HG02981 (cell line): ENCODE results near the gene HDAC3.

Experiments
- ATAC-seq: cut with Tn5 transposase; IDR thresholded peaks from one replicate; pipeline ENCODE4 v1.9.1; 2021; ENCODE audit warnings: mild to moderate bottlenecking, moderate library complexity; ENCODE audit not compliant: unreplicated experiment

Gene HDAC3

DNA sequence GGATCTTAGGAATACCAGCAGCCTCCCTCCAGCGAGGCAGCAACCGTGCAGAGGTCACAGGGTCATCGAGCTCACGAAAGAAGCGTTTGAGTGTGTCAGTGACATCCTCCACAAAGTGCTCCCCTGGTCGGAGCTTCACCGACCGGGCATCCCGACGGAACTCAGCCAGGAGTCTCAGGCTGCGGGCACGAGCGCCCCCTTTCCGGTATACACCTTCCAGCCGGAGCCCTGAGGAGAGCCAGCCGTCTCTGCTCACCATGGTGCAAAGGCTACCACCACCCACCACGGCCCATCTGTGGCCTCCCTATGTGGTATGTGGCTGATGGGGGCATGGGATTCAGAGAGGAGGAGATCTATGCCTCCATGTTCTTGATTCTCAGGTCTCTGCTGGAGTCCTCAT, 25.4 kb upstream of the HDAC3 start:
- no peak for ATAC-seq

DNA sequence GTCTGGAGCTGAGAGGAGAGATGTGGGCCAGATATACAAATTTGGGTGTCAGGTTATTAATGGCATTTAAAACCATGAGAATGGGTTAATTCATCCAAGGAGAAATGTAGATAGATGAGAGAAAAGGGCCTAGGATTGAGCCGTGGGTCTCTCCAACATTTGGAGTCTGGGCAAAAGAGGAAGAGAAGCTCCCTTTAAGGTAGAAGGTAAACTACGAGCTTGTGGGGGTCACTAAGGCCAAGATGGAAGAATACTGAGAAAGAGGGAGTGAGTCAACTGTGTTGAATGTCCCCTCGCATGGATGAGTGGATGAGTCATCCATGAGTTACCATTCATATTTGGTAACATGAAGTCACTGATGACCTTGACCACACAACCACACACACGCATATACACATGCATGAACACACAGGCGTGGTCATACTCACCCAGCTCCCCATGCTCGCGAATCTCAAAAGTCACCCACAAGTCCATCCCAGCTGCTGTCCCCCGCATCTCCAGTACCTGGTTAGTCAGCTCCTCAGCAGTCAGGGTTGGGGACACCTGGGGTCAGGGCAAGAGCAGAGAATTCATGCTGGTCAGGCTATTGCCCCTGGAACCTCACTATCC, 21.4 kb upstream of the HDAC3 start:
- peak; percentile 69 for ATAC-seq

DNA sequence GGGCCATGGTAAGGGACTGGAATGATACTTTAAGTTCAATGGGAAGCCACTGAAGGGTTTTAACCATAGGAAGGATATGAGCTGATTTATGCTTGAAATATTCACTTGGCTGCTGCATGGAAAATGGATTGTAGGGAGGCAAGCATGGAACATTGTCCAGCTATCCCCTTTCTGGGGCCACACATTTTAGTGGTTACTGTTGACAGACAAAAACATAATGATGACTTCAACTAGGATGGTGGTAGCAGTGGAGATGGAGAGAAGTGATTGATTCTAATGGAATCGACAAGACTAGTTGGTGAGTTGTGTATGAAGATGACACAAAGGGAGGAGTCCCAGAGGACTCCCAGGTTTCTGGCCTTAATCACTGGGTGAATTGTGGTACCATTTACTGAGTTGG, 20.8 kb upstream of the HDAC3 start:
- ATAC-seq, result no peak

DNA sequence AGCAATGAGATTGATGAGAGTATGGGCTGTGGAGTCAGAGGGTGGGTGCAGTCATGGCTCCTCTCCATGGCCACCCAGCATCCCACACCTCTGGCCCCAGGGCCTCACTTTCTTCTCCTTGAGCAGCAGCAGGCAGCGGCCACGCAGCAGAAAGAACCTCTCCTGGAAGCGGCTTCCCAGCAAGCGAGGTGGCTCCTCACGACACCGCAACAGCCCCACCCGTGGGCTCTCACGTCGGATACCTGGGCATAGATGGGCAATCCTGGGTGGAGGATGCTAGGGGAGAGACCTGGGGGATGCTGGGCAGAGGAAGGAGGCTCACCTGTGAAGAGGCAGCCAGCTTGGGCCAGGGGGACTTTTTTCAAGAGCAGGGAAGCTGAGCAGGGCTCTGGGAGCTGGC, 19.7 kb upstream of the HDAC3 start:
- ATAC-seq, result no peak

DNA sequence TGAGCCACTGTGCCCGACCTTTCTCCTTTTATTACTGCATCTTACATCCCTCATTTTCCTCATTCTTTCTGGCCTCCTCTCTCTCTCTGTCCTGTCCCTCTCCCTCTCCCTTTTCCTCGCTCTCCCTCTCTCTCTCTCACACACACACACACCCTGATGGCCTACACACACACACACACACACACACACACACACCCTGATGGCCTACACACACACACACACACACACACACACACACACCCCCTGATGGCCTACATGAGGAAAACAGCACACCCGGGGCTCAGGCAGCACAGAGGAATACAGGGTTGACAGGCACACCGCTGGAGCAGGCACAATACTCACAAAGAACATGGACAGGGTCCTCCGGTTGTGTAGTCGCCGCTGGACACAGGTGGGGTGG, 18.4 kb upstream of the HDAC3 start:
- no peak for ATAC-seq

DNA sequence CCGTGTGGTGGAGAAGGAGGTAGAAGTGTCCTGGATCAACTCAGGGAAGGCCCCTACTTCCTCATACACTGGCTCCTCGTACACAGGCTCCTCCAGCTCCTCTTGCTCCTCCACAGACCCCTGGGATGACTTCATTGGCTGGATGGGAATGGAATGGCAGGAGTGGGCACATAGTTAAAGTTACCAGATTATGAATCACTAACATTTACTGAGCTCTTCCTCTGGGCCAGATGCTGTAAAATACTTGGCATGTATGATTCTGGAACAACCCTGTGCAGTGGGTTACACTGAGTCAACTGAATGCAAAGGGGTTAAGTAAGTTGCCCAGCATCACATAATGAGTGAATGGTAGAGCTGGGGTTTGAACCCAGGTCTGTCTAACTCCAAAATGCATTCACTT, 17.6 kb upstream of the HDAC3 start:
- ATAC-seq, result no peak

DNA sequence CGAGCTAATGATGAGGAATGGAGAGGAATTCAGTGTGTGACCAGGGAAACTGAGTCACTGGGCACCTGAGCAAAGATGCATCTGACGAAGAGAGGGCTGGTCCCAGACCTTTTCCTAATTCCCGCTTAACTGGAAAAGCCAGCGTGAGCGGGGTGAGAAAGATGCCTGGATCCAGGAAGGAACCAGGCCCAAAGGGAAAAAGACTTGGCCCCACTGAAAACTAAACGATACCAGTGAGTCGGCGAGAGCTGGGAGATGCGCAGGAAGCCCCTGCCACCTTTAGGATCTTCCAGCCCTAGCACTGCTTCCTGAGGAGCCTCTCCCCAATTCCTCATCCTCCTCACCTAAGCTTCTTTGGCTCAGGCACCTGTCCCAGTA, 15.1 kb upstream of the HDAC3 start:
- ATAC-seq, result no peak

DNA sequence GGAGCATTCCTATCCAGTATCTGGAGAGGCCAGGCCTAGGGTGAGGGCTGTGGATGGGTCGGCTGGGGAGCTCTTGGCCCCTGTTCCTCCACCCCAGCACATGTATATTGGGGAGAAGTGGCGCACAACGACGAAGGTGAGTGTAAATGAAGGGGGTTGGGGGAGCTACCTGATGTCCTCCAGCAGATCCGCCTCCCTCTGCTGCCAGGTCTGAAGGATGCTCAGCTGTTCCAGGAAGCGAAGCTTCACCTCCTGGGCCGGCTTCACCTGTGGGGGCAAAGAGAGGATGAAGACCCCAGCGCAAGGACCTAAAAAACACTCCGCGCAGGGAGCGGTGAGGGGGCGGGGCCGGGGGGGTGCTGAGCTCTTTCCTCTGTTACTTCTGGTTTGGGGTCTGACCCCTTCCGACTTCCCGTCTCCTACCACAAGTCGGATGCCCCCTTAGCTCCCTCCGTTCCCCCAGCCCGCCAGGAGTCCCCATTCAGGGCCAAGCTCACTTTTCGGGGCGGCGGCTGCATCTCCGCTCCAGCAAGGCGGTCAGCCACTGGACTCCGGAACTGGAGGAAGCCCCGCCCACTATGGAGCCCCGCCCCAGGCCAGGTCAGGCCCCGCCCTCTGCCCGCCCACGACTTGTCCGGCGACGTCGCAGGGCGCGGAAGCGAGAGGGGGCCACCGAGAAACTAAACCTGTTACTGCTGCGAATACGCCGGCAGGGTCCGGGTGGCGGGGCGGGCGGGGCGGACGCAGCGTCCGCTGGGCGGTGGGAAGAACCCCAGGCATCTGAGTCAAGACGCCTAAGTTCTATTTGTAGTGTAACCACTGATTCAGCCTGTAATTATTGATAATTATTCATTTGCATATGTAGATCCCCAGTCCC, 14.4 kb upstream of the HDAC3 start, which contains the start of gene FCHSD1:
FCHSD1 (minus strand) TSS at position 568 of the 877 bp plus-strand sequence; CDS start at position 518, 50 bp downstream.
- peak; percentile 92 for ATAC-seq

DNA sequence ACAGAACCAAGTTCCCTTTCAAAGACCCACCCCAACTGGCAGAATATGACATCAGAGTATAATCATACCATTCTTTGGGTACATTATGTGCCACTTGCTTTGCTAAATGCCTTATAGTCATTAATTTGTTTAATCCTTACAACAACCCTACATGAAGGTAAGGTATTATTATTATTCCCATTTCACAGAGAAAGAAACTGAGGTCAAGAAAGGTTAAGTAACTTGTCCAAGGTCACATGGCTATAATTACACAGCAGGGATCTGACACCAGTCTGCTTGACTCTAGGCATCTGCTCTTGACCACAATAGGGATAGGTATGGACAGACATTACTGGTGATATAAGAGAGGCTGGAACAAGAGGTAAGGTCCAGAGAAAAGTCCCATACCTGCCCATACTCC, 13.3 kb upstream of the HDAC3 start:
- no peak for ATAC-seq

DNA sequence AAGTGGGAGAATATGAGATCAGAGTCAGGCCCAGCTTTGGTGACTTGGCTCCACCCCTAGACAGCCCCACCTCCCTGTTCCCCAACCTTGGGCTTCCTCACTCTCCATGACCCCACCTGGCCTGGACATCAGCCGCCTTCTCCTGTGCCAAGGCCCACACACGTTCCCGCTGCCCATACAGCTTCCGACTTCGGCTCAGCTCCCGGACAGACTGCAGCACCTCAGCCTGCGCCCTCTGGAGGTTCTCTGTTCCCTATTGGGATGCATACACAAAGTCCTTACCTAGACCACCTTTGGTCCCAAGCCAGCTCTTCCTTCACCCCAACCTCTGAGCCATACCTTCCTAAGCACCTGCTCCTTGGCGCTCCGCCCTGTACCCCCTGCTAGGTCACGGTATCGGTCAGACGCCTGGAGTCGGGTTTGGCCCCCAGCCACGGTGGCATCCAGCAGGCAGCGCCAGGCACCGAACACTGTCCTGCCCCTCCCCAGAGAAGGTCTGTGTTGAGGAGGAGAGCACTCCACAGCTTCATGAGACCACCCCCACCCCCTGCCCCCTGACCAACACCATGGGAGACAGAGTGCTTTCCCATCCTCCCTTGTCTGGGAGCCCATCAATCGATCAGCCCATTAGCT, 12.5 kb upstream of the HDAC3 start:
- ATAC-seq, result no peak

DNA sequence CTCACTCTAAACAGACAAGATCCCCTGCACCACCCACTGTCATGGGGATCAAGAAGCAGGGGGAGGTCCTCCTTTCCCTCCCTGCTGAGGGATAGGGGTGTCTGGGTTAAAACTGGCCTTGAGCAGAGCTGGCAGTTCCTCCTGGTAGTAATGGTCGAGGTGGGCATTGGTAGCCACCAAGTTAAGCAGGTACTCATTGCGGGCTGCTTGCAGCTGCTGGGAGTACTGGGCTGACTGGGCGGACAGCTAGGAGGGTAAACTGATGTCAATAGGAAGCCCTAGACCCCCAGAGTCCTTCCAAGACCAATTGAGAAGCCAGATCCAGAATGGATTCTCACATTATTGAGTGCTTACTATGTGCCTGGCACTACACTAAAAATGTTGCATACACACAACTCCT, 11.2 kb upstream of the HDAC3 start:
- no peak for ATAC-seq

DNA sequence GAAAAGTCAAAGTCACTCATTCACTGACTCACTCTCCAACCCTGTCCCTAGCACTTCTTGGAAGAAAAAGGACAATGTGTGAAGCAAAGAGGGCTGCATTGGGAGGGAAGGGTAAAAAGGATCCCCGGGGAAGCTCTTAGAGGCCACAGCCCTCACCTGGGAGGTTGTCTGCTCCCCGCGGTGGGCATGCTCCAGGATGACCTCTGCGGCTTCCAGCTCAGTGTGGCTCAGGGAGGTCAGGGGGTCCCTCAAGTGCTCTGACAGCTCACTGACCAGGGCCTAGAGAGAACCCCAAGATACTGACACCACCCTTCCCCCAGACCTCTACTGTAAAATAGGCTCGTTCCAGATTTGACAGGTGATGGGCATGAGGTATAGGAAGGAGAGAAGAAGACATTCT, 10.6 kb upstream of the HDAC3 start:
- ATAC-seq, result no peak

DNA sequence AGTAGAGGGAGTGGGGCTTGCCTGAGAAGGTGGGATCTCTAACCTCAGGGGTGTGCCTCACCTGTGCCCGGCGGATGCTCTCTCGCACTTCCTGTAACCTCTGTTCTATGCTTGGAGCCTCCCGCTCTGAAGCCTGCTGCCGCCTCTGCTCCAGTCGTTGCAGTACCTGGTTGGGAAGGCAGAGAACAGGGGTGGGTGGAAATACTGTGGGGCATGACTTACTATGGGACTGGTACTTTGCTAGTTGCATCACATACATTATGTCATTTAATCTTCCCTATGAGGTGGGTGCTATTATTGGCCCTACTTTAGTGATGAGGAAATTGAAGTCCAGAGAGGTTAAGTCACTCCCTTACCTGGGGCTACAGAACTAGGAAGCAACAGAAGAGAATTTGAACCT, 9.4 kb upstream of the HDAC3 start:
- ATAC-seq, result no peak

DNA sequence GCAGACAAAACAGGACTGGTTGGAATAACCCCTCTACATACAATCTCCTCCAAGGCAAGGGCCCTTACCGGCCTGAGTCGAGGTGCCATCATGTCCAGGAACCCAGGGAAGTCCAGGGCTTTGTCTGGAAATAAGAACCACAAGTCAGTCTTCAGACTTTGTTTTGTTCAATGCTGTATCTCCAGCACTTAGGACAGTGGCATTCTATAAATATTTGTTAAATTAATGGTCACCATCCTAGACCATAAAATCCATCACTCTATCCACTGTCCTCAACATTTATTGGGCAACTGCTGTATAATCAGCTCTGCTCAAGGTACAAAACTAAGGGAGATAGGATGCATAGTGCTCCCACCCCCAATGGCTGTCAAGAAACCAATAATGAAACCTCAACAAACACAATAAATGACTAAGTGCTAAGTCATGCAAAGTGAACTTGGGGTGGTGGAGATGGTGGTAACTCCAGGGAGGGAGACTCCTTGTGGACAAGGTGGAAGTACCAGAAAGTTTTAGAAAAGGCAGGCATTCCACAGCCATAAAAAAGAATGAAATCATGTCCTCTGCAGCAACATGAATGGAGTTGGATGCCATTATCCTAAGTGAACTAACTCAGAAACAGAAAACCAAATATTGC, 5.1 kb upstream of the HDAC3 start:
- peak; percentile 49 for ATAC-seq

DNA sequence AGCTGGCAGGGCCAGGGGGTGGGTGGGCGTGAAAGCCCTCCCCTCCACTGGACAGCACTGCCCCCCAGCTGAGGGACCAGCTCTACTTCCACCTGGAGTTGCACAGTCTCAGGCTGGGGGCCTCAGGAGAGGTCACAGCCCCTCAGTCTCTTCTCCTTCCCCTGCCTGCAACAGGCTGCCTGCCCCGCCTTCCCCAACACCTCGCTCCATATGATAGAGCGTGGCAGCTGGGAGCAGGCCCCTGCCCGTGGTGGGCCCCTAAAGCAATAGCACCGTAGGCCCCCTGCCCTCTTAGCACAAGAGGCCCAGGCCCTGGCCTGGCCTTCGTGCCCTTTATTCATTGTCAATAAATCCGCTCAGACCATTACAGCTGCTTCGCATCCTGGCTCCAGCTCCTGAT, 4.0 kb upstream of the HDAC3 start:
- no peak for ATAC-seq

DNA sequence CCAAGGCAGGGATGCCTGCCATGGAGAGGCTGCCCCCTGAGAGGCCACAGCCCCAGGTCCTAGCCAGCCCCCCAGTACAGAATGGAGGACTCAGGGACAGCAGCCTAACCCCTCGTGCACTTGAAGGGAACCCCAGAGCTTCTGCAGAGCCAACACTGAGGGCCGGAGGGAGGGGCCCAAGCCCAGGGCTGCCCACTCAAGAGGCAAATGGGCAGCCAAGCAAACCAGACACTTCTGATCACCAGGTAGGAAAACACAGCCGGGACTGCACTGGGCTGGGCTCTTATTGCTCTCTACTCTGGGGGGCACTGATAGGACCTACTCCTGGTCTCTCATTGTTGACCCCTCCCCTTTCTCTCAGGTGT, 3.4 kb upstream of the HDAC3 start:
- no peak for ATAC-seq

DNA sequence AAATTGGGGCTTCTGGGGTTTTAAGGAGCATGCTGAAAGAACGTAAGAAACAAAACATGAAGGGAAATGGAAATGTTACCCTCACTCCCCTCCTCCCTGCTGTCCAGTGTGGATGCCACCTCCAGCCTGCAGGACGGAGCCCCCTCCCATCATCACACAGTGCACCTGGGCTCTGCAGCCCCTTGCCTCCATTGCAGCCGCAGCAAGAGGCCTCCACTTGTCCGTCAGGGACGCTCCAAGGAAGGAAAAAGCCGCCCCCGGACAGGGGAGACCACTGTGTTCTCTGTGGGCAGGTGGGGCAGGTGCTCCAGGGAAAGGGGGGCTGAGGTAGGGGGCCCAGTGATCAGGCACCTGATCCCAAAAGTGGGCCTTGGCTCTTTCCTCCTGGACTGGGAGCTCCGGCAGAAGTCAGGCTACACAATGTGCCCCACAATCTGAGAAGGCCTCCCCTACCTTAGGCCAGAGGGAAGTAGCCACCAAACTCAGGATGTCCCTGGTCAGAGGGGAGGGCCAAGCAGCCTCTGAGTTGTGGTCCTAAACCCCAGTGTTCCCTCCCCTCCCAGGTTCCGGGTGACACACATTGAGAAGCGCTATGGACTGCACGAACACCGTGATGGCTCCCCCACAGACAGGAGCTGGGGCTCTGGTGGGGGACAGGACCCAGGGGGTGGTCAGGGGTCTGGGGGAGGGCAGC, 2.9 kb upstream of the HDAC3 start:
- ATAC-seq, result no peak

DNA sequence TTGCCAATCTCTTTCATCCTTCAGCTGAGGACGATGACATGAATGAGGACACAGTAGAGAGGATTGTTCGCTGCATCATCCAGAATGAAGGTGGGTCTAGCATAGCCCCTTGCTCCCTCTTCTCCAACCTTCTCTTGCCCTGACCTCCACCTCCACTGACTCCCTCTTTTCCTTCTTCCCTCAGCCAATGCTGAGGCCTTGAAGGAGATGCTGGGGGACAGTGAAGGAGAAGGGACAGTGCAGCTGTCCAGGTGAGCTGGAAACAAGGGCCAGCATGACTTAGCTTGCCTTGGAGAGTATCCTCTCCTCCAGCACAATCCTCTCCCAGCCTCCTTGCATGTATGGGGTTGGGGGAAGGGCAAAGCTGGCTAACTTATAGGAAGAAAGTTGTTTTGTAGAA, 2.1 kb upstream of the HDAC3 start:
- ATAC-seq, result no peak

DNA sequence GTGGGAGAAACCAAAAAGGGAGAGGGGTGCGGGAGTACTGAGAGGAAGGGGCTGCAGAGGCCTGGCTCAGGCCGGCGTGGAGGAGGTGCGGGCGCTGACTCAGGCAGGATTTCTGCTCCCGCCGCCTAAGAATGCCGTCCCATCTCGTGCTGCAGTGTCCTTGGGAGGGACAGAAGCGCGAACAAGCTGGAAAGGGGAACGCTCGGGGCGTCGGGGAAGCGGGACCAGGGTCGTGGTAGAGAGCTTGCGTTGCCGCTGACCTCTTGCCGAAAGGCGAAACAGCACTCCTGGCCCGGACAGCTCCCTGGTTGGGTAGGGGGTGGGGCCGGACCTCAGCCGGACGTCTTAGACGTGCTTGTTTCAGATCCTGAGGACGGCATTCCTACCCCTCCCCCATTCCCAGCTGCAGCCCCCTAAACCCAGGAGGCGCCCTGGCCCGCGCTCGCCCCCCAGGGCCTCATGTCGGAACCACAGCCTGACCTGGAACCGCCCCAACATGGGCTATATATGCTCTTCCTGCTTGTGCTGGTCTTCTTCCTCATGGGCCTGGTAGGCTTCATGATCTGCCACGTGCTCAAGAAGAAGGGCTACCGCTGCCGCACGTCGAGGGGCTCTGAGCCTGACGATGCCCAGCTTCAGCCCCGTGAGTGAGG, 1.2 kb upstream of the HDAC3 start:
- ATAC-seq, result peak; percentile 26

DNA sequence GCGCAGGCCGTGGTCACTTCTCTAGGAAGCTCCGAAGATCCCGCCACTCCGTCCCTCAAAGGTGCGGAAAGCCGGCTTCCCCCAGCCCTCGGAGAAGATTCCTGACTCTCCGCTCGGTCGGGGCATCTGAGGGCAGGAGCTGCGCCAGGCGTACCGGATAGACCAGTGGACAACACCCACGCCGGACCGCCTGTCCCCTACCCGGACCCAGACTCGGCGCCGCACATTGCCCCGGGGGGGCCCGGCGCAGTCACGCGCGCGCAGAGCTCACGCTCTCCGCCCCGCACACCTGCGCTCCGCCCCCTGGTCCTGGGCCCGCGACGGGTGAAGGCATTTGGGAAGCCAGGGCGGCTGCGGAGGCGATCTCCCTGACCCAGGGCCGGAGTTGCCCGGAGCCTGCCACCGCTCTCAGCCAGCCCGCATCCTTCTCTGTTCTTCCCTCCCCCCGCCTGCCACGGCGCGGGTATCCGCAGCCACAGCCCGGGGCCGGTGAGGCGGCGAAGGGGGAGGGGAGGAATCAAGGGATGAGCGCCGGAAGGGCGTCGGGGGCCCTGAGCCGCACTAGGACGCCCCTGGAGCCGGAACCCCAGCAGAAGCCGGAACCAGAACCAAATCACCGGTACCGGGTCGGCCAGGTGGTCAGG, 596 bp upstream of the HDAC3 start:
- peak; percentile 21 for ATAC-seq
